Endodermal cell (in vitro differentiated cells): ENCODE data around the gene ERC1. TPM values are rescaled to one million over a fixed set of nuclear protein-coding genes. Genes with fewer than 3 reads are reported as not detected.

Source experiments
- DNase-seq: peaks from one replicate; pipeline ENCODE4 v3.0.0-alpha.2; 2017
- H3K27ac ChIP-seq: 2 replicates; pipeline ENCODE4 v1.5.1; 2013; ENCODE audit warnings: mild to moderate bottlenecking, low read depth, low read length, moderate library complexity
- H3K27me3 ChIP-seq: 2 replicates; pipeline ENCODE4 v1.6.1; 2013; ENCODE audit warnings: mild to moderate bottlenecking, low read length, moderate library complexity; ENCODE audit not compliant: insufficient read depth, control insufficient read depth, poor library complexity, severe bottlenecking
- H3K36me3 ChIP-seq: 2 replicates; pipeline ENCODE4 v1.7.0; 2013; ENCODE audit warnings: mild to moderate bottlenecking, low read length, moderate library complexity; ENCODE audit not compliant: control insufficient read depth, insufficient read depth
- H3K4me1 ChIP-seq: one replicate; pipeline ENCODE4 v1.7.0; 2013; ENCODE audit warnings: low read length; ENCODE audit not compliant: control insufficient read depth, insufficient read depth
- H3K4me3 ChIP-seq: 2 replicates; pipeline ENCODE4 v1.5.1; 2013; ENCODE audit warnings: mild to moderate bottlenecking, low read length, moderate library complexity
- H3K9ac ChIP-seq: 2 replicates; pipeline ENCODE4 v1.6.1; 2013; ENCODE audit warnings: mild to moderate bottlenecking, low read length, moderate library complexity; ENCODE audit not compliant: poor library complexity, severe bottlenecking; ENCODE audit errors: extremely low read depth
- H3K9me3 ChIP-seq: 2 replicates; pipeline ENCODE4 v1.6.1; 2013; ENCODE audit warnings: mild to moderate bottlenecking, low read length, moderate library complexity; ENCODE audit not compliant: control insufficient read depth
- H3K27ac Mint-ChIP-seq: 2 replicates; pipeline ENCODE4 v1.8.0; 2020; ENCODE audit warnings: mixed read lengths
- H3K27me3 Mint-ChIP-seq: 2 replicates; pipeline ENCODE4 v1.8.0; 2021; ENCODE audit warnings: mild to moderate bottlenecking, mixed read lengths; ENCODE audit not compliant: insufficient read depth
- H3K36me3 Mint-ChIP-seq: 2 replicates; pipeline ENCODE4 v1.8.0; 2020; ENCODE audit warnings: low read depth, mixed read lengths
- H3K4me1 Mint-ChIP-seq: 2 replicates; pipeline ENCODE4 v1.8.0; 2020; ENCODE audit warnings: mixed read lengths
- H3K4me3 Mint-ChIP-seq: 2 replicates; pipeline ENCODE4 v1.8.0; 2020; ENCODE audit warnings: mild to moderate bottlenecking, moderate library complexity, mixed read lengths
- H3K9me3 Mint-ChIP-seq: 2 replicates; pipeline ENCODE4 v1.8.0; 2020; ENCODE audit warnings: mild to moderate bottlenecking, mixed read lengths
- WGBS, 2 experiments: methylation state at CpG; one replicate each; pipeline versions ENCODE4 v1.1.5 to v1.1.7; 2013; ENCODE audit warnings: missing lambda C conversion rate in 2 of 2, mixed read lengths in 1 of 2; ENCODE audit not compliant: insufficient coverage in 1 of 2, insufficient read length in 1 of 2; 5-methylcytosine and 5-hydroxymethylcytosine counted together
- total RNA-seq, 2 donors: library from RNA; stranded (reverse); fragmentation: NEBNext Ultra II Directional in 1 of 2; extraction: Animal tissue kit (Norgen Biotek cat#: 25700) in 1 of 2; gene quantifications; 2 replicates in 1 of 2; 3 replicates in 1 of 2; pipeline ENCODE4 v1.2.1, GENCODE V29; 2021
- TF ChIP-seq, protein P1 (sequence below): fragments of 200-600 bp; sonication (generic); conservative IDR thresholded peaks from 2 replicates; pipeline ENCODE4 v1.5.0; 2021; ENCODE audit warnings: antibody characterized with exemption, mild to moderate bottlenecking

The ERC1 gene
- total RNA-seq, 2 donors from 2014 or later, result 60.6 to 159 TPM

DNA sequence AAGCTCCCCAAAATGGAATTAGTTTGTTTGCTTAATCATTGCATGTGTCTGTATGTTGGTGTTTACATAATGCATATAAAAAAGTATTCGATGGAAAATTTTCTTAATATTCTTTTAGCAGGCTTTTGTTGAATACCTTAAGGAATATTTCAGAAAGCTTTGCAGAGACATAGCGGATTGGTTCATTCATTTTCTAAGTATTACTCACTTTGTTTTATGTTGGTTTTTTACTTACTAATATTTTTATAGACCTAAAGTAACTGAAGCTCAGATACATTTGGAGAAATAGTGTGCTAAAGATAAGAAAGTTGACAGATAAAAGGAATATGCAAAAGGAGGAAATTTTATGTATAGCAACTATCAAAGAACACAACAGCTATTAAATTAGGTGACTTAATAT, 191.0 kb downstream of the ERC1 start:
- H3K4me1 ChIP-seq, result no peaks in the 10 kb centered on the region
- no peak overlapping the region for H3K9ac ChIP-seq
- H3K9me3 Mint-ChIP-seq, result no peaks in the 10 kb centered on the region
- no peaks in the 10 kb centered on the region for H3K27me3 ChIP-seq
- 100% methylated on average over 1 of the region's 2 CpGs for WGBS, 2 experiments
- H3K4me3 ChIP-seq, result no peak overlapping the region
- H3K27ac Mint-ChIP-seq, result no peak overlapping the region
- H3K27ac ChIP-seq, result no peak overlapping the region
- peaks cover 3% of the 10 kb centered on the region for H3K4me1 Mint-ChIP-seq
- no peak for DNase-seq
- H3K27me3 Mint-ChIP-seq, result no peaks in the 10 kb centered on the region
- no peak overlapping the region for H3K4me3 Mint-ChIP-seq
- TF ChIP-seq, protein P1, sequence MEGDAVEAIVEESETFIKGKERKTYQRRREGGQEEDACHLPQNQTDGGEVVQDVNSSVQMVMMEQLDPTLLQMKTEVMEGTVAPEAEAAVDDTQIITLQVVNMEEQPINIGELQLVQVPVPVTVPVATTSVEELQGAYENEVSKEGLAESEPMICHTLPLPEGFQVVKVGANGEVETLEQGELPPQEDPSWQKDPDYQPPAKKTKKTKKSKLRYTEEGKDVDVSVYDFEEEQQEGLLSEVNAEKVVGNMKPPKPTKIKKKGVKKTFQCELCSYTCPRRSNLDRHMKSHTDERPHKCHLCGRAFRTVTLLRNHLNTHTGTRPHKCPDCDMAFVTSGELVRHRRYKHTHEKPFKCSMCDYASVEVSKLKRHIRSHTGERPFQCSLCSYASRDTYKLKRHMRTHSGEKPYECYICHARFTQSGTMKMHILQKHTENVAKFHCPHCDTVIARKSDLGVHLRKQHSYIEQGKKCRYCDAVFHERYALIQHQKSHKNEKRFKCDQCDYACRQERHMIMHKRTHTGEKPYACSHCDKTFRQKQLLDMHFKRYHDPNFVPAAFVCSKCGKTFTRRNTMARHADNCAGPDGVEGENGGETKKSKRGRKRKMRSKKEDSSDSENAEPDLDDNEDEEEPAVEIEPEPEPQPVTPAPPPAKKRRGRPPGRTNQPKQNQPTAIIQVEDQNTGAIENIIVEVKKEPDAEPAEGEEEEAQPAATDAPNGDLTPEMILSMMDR, result no peak
- peaks cover 26% of the 10 kb centered on the region for H3K36me3 ChIP-seq
- peaks cover 57% of the 10 kb centered on the region for H3K36me3 Mint-ChIP-seq
- no peaks in the 10 kb centered on the region for H3K9me3 ChIP-seq

DNA sequence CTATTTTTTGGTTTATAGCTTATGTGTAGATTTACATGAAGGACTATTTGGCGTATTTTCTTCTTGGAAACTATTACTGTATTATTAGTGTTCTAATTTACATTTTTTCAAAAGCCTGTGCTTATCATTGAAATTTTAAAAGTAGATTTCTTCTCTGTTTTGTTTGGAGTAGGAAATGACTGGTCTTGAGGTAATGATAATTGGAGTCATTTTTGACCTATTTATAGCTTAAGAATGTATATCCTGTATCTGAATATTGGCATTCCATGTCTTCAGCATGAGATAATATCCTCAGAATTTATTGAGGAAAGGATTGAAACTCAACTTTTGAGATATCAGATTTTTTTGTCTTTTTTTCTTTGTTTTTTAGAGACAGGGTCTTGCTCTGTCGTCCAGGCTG, 193.4 kb downstream of the ERC1 start:
- peaks cover 3% of the 10 kb centered on the region for H3K4me1 Mint-ChIP-seq
- peaks cover 58% of the 10 kb centered on the region for H3K36me3 Mint-ChIP-seq
- no peaks in the 10 kb centered on the region for H3K9me3 Mint-ChIP-seq
- Histone ChIP-seq H3K4me1 (no peaks in the 10 kb centered on the region), H3K9me3 (no peaks in the 10 kb centered on the region), H3K36me3 (peaks cover 36% of the 10 kb centered on the region), H3K9ac (no peak overlapping the region), H3K27ac (no peak overlapping the region), H3K4me3 (no peak overlapping the region), H3K27me3 (no peaks in the 10 kb centered on the region)
- H3K27me3 Mint-ChIP-seq, result no peaks in the 10 kb centered on the region
- TF ChIP-seq, protein P1, result no peak
- DNase-seq, result no peak
- H3K27ac Mint-ChIP-seq, result no peak overlapping the region
- 100% methylated on average over 1 of the region's 2 CpGs for WGBS, 2 experiments
- H3K4me3 Mint-ChIP-seq, result no peak overlapping the region

DNA sequence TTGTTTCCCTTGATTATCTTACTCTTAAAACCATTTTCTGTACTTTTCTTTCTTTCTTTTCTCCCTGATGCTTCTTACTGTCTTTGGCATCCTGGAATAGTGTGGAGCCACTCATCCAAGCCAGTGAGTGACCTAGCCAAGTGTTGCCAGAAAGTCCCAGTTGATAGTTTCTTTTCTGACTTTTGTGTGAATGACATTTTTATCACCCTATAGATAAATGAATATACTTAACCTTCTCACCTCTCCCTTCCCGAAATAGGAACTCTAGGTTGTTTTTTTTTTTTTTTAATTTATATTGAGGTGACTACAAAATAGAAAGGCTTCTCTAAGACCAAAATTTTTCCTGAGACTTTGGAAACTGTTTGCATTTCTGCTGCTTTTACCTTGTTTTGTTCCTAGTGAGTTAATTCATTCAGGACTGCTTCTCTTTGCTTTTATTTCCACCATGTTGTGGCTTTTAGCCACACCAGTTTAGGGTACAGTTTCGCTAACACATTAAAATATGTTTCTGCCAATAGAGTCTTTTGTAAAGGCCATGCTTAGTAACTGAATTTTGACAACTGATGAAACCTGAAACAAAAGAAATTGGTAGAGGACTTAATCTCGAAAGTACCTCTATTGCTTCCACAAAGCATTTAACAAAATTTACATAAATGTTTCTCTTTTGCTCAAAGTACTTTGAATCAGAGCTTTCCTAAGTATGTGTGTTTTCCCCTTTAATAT, 194.6 kb downstream of the ERC1 start:
- Mint-ChIP-seq H3K27me3 (no peaks in the 10 kb centered on the region), H3K27ac (no peak overlapping the region), H3K4me1 (peaks cover 3% of the 10 kb centered on the region), H3K9me3 (no peaks in the 10 kb centered on the region), H3K36me3 (peaks cover 62% of the 10 kb centered on the region), H3K4me3 (no peak overlapping the region)
- Histone ChIP-seq H3K27me3 (no peaks in the 10 kb centered on the region), H3K27ac (no peak overlapping the region), H3K9ac (no peak overlapping the region), H3K9me3 (no peaks in the 10 kb centered on the region), H3K36me3 (peaks cover 43% of the 10 kb centered on the region), H3K4me1 (no peaks in the 10 kb centered on the region), H3K4me3 (no peak overlapping the region)
- TF ChIP-seq, protein P1, result no peak
- DNase-seq, result no peak
- 88 to 100% methylated on average over 1 to 2 of the region's 3 CpGs for WGBS, 2 experiments
